Epithelial cell of esophagus (primary cell): ENCODE results near the gene UPK3A.

Experiments used
- DNase-seq: peaks from one replicate; pipeline ENCODE4 v3.0.0; 2010; ENCODE audit warnings: low read depth
- H3K4me3 ChIP-seq: 2 replicates; pipeline ENCODE4 v1.5.1; 2011; ENCODE audit warnings: mild to moderate bottlenecking, low read length, control low read depth
- TF ChIP-seq, protein P1 (sequence below): IDR thresholded peaks from 2 replicates; pipeline ENCODE4 v1.5.1; 2011; ENCODE audit warnings: low read depth, mild to moderate bottlenecking, low read length, control low read depth, inconsistent platforms; ENCODE audit not compliant: insufficient read depth; ENCODE audit errors: missing control alignments

The UPK3A gene

GRCh38 chr22:45305456-45306075 is 20.8 kb downstream of the UPK3A start:
- DNase-seq = no peak
- TF ChIP-seq, protein P1, sequence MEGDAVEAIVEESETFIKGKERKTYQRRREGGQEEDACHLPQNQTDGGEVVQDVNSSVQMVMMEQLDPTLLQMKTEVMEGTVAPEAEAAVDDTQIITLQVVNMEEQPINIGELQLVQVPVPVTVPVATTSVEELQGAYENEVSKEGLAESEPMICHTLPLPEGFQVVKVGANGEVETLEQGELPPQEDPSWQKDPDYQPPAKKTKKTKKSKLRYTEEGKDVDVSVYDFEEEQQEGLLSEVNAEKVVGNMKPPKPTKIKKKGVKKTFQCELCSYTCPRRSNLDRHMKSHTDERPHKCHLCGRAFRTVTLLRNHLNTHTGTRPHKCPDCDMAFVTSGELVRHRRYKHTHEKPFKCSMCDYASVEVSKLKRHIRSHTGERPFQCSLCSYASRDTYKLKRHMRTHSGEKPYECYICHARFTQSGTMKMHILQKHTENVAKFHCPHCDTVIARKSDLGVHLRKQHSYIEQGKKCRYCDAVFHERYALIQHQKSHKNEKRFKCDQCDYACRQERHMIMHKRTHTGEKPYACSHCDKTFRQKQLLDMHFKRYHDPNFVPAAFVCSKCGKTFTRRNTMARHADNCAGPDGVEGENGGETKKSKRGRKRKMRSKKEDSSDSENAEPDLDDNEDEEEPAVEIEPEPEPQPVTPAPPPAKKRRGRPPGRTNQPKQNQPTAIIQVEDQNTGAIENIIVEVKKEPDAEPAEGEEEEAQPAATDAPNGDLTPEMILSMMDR = no peak

DNA sequence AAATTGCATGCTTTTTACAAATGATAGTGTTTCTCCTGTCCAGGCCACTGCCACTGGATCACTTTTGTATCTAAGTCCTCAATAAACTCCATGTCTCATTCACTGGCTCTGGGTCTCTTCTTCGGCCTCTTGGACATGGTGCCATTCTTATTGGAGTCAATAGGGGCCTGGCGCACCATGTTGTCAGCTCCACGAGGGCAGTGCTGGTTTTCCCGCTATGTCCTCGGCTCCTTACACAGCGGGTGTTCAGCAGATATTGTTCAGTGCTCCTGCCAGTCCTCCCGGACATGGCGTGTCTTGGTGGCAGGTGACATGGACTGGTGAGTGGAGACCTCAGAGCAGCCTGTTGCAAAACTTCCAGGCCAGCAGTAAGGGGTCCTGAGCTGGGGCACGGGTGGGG is 21.4 kb downstream of the UPK3A start:
- H3K4me3 ChIP-seq = no peak overlapping the region
- DNase-seq = no peak
- TF ChIP-seq, protein P1 = no peak

More at GRCh38 chr22:45305456-45306075, 20.8 kb downstream of the UPK3A start:
- H3K4me3 ChIP-seq = no peak overlapping the region

- peak overlapping the region; percentile 49 for H3K4me3 ChIP-seq
These were observed 23.7 kb downstream of the UPK3A start for GRCh38 chr22:45308391-45308956.

DNA sequence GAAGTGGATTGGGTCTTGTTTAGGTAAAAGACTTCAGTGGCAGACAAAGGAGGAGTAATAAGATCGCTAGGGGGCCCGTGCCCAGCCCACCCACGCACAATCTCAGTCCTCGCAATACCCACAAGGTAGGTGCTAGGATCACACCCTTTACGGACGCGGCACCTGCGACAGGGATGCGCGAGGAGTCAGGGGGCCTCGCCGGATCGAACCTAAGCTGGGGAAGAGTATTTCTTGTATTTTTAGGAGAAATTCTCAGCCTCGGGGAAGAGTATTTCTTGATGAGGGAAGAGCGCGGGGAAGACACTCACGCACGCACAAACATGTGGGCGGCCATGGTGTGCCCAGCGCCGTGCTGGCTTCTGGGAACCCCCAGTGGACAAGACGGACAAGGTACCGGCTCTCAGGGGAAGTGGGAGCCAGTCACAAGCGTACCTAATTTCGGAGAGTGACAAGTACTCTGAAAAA is 24.2 kb downstream of the UPK3A start:
- DNase-seq = no peak
- peak overlapping the region; percentile 49 for H3K4me3 ChIP-seq
- TF ChIP-seq, protein P1 = no peak

More at GRCh38 chr22:45308391-45308956, 23.7 kb downstream of the UPK3A start:
- TF ChIP-seq, protein P1 = no peak
- no peak for DNase-seq

GRCh38 chr22:45309422-45310227 is 24.9 kb downstream of the UPK3A start, which contains the start of gene FAM118A:
TSS of gene FAM118A (plus strand) at chr22:45309934. CDS start at chr22:45322380, 12,446 bp downstream.
- DNase-seq = peak; percentile 94
- H3K4me3 ChIP-seq = peak within 1 kb of the TSS; percentile 74
- TF ChIP-seq, protein P1 = no peak

DNA sequence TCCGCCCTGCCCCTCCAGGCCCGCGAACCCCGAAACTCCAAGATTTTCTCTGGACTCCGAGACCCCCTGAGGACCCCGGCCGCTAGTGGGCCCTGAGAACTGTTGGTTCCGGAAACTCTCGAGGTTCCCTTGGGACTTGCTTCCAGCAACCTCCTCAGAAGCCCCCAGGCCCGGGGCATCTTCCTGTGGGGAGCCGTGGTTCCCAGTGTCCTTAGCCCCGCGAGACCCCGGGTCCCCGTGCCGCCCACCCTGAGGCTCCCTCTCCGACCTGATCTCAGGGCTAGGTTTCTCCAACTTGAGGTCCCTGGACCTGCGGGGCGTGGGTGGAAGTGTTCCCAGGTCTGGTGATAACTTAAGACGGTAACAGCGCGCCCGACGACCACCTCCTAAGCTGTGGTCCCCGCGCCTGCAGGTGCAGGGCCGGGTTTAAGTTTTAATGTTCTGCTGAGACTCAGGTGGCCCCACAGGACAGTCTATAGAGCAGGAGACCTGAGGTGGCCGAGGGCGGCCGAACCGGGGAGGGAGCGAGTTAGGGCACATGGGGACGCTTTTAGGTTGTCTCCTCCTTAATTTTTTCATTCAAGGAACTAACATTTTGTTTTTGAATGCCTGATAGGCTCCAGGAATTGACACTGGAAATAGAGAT is 25.7 kb downstream of the UPK3A start:
- DNase-seq = no peak
- H3K4me3 ChIP-seq = peak overlapping the region; percentile 74
- TF ChIP-seq, protein P1 = no peak
